ENCODE measurements around the gene ARL6IP5. TPM values are rescaled to one million over a fixed set of nuclear protein-coding genes. Genes with fewer than 3 reads are reported as not detected.

Gene ARL6IP5
- total and polyA plus RNA-seq, 2 donors: 60.8 to 156 TPM

DNA sequence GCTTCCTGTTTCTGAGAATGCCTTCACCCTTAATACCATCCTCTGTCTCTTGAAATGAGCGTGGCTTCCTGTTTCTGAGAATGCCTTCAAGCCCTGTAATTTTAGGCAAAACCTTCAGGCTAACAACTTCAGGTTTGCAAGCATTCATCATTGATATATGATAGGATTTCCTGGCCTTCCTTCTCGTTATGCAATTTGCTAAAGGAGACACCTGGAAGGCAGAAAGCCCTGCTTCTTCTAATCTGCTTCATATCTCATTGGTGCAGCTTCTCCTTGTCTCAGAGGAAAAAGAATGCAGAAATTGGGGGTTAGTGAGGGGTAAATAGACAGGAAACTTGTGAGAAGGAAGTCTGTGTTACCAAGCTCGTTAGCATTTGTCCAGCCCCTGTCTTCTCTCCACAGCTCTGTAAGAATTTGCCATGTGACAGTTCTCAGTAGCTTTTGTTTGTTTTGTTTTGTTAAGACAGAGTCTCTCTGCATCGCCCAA, 7.3 kb downstream of the ARL6IP5 start:
- 67% methylated on average over 4 of the region's 4 CpGs for WGBS
- DNase-seq (ENCODE audit: extremely low spot score): no peak
- Histone ChIP-seq H3K27ac (ENCODE audit: low read depth) (peak overlapping the region; percentile 69), H3K4me3 (ENCODE audit: low read depth, low read length) (no peak overlapping the region), H3K4me1 (ENCODE audit: insufficient read depth) (peaks cover 2% of the 10 kb centered on the region), H3K36me3 (ENCODE audit: insufficient read depth) (no peaks in the 10 kb centered on the region)

DNA sequence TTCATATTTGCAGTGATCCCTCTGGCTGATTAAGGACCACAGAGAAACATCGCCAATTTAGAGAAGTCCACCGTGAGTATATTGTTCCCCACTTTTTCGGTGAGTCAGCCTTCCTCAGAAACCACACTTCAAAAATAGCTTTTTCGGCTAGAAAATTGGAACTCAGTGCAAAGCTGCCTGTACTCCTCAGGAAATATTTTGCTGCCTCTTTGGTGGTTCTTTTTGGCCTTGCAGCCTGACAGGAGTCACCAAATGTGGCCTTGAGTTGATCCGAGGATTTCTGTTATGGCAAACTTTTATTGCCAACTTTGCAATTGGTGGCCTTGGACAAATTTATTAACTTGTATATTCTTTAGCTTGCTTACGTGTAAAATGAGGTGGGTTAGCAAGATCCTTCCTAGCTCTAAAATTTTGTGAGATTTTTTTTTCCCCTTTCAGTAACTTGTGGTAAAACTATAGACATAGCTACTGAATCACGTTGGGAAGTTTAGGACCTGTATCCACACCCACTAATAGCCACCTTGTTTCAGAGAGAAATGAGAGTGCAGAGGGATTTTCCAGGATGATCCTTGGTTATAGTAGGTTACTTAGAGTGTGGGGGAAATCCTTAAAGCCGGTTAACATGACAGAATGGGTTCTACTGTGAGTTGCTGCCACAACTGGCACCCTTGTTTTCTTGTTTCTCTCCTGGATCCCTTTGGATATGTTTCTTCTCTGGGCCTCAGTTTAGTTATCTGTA, 9.9 kb downstream of the ARL6IP5 start:
- Histone ChIP-seq H3K4me1 (ENCODE audit: insufficient read depth) (peaks cover 2% of the 10 kb centered on the region), H3K4me3 (ENCODE audit: low read depth, low read length) (no peak overlapping the region), H3K36me3 (ENCODE audit: insufficient read depth) (no peaks in the 10 kb centered on the region), H3K27ac (ENCODE audit: low read depth) (peak overlapping the region; percentile 52)
- DNase-seq (ENCODE audit: extremely low spot score): no peak
- 61% methylated on average over 8 of the region's 8 CpGs for WGBS

DNA sequence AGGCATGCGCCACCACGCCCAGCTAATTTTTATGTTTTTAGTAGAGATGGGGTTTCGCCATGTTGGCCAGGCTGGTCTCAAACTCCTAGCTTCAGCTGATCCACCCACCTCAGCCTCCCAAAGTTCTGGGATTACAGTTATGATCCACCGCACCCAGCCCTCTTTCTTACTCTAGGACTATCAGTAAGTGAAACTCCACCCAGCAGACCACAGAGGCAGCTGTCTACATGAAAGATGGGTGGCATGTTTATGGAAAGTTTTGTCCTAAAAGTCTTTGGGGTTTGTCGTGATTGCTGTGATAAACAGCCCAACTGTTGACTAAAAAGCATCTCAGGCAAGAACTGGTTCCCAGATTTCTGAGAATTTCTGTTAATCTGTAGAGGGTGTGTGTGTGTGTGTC, 10.9 kb downstream of the ARL6IP5 start:
- DNase-seq (ENCODE audit: extremely low spot score): no peak
- peaks cover under 1% of the 10 kb centered on the region for H3K4me1 ChIP-seq (ENCODE audit: insufficient read depth)
- no peaks in the 10 kb centered on the region for H3K36me3 ChIP-seq (ENCODE audit: insufficient read depth)
- no peak overlapping the region for H3K27ac ChIP-seq (ENCODE audit: low read depth)
- no peak overlapping the region for H3K4me3 ChIP-seq (ENCODE audit: low read depth, low read length)
- 76% methylated on average over 5 of the region's 5 CpGs for WGBS

DNA sequence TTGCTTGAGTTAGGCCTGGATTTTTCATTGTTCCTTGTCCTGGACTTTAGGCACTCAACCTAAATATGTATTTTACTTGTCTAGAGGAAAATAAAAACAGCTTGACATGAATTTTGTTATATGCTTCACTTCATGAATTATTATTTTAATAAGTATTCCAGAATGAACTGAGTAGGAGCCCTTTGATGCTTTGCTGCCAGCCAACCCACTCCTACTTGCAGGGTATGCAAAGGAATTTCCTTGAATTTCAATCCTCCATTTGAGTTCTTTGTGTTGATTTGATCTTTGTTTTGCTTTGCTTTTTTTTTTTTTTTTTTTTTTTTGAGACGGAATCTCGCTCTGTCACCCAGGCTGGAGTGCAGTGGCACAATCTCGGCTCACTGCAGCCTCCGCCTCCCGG, 11.6 kb downstream of the ARL6IP5 start:
- WGBS: 97% methylated on average over 4 of the region's 5 CpGs

DNA sequence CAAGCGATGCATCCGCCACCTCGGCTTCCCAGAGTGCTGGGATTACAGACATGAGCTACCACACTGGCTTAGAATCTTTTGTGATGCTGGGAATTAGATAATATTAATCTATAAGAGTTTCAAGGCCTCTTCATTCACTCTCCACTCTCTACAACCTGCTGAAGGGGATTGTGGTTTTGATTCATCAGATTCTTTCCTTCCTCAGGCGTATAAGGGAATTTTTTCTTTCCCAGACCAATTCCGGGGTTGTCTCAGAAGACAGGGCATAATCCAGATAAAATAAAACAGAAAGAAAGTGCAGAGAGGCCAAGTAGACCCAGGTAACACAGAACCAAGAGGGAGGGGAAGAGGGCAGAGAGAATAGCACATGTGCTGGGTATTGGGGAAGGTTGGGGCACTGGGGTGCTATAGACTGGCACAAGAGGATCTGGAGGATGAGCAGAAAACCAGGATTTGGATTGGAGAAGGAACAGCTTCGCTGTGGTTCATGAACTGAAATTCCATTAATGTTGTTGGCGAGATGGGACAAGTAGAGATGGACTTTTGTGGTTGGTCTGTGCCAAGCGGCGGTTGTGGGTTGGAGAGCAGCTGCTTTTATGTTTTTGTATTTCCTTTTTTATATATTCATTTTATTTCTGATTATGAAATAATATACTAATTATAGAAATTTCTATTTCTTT, 12.8 kb downstream of the ARL6IP5 start:
- H3K4me1 ChIP-seq (ENCODE audit: insufficient read depth): no peaks in the 10 kb centered on the region
- H3K36me3 ChIP-seq (ENCODE audit: insufficient read depth): peaks cover 2% of the 10 kb centered on the region
- DNase-seq (ENCODE audit: extremely low spot score): no peak
- no peak overlapping the region for H3K4me3 ChIP-seq (ENCODE audit: low read depth, low read length)
- 94% methylated on average over 9 of the region's 9 CpGs for WGBS
- H3K27ac ChIP-seq (ENCODE audit: low read depth): no peak overlapping the region

More for the DNA sequence above, 11.6 kb downstream of the ARL6IP5 start:
- no peaks in the 10 kb centered on the region for H3K4me1 ChIP-seq (ENCODE audit: insufficient read depth)
- no peak overlapping the region for H3K4me3 ChIP-seq (ENCODE audit: low read depth, low read length)
- H3K27ac ChIP-seq (ENCODE audit: low read depth): no peak overlapping the region
- H3K36me3 ChIP-seq (ENCODE audit: insufficient read depth): no peaks in the 10 kb centered on the region
- DNase-seq (ENCODE audit: extremely low spot score): no peak

DNA sequence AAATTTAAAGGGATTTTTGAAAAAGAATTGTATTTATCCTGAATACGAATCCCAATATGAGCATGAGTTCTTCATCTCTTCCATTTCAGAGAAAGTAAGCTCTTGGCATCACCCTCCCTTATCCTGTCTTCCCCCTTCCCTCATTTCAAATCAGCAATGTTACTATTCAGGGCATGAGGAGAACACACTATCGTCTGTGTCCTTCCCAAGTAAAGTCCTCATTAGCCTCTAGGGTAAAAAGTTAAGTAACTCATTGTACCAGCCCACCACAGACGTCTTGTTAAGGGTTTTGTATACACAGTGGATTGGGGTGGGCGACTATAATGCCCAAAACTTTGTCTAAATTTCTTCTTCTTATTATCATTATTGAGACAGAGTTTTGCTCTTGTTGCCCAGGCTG, 14.8 kb downstream of the ARL6IP5 start:
- DNase-seq (ENCODE audit: extremely low spot score): no peak
- no peak overlapping the region for H3K27ac ChIP-seq (ENCODE audit: low read depth)
- H3K4me3 ChIP-seq (ENCODE audit: low read depth, low read length): no peak overlapping the region
- no peaks in the 10 kb centered on the region for H3K4me1 ChIP-seq (ENCODE audit: insufficient read depth)
- peaks cover 2% of the 10 kb centered on the region for H3K36me3 ChIP-seq (ENCODE audit: insufficient read depth)
- WGBS: 89% methylated on average over 4 of the region's 4 CpGs

GRCh38 chr3:69102384-69102783, 17.6 kb downstream of the ARL6IP5 start:
- peaks cover 2% of the 10 kb centered on the region for H3K36me3 ChIP-seq (ENCODE audit: insufficient read depth)
- H3K27ac ChIP-seq (ENCODE audit: low read depth): no peak overlapping the region
- H3K4me1 ChIP-seq (ENCODE audit: insufficient read depth): no peaks in the 10 kb centered on the region
- no peak overlapping the region for H3K4me3 ChIP-seq (ENCODE audit: low read depth, low read length)
- no peak for DNase-seq (ENCODE audit: extremely low spot score)
- WGBS: 95% methylated on average over 4 of the region's 4 CpGs

DNA sequence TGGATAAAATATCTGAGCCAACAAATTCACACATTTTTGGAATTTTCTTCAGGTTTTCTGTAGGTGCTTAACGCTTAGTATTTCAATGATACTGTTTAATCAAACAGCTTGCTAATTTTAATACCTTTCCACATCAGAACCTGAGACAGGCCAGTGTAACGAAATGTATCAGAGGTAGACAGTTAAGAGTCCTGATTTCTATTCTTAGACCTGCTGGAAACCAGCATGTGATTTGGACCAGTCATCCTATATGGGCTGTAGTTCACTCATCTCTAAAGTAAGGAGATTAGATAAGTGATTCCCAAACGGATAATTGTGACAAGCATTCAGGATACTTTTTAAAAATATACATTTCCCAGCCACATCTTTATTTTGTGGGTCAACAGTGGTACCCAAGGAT, 18.4 kb downstream of the ARL6IP5 start:
- 83% methylated on average over 3 of the region's 3 CpGs for WGBS
- Histone ChIP-seq H3K36me3 (ENCODE audit: insufficient read depth) (peaks cover 2% of the 10 kb centered on the region), H3K27ac (ENCODE audit: low read depth) (no peak overlapping the region), H3K4me1 (ENCODE audit: insufficient read depth) (no peaks in the 10 kb centered on the region), H3K4me3 (ENCODE audit: low read depth, low read length) (no peak overlapping the region)
- no peak for DNase-seq (ENCODE audit: extremely low spot score)

GRCh38 chr3:69104586-69104985, 19.8 kb downstream of the ARL6IP5 start:
- WGBS: 81% methylated on average over 8 of the region's 8 CpGs
- DNase-seq (ENCODE audit: extremely low spot score): no peak
- no peaks in the 10 kb centered on the region for H3K4me1 ChIP-seq (ENCODE audit: insufficient read depth)
- H3K4me3 ChIP-seq (ENCODE audit: low read depth, low read length): no peak overlapping the region
- H3K27ac ChIP-seq (ENCODE audit: low read depth): no peak overlapping the region
- peaks cover 2% of the 10 kb centered on the region for H3K36me3 ChIP-seq (ENCODE audit: insufficient read depth)

GRCh38 chr3:69105320-69105719, 20.6 kb downstream of the ARL6IP5 start:
- no peak for DNase-seq (ENCODE audit: extremely low spot score)
- H3K4me3 ChIP-seq (ENCODE audit: low read depth, low read length): no peak overlapping the region
- H3K36me3 ChIP-seq (ENCODE audit: insufficient read depth): peaks cover 2% of the 10 kb centered on the region
- H3K4me1 ChIP-seq (ENCODE audit: insufficient read depth): no peaks in the 10 kb centered on the region
- WGBS: 44% methylated on average over 3 of the region's 3 CpGs
- no peak overlapping the region for H3K27ac ChIP-seq (ENCODE audit: low read depth)

GRCh38 chr3:69107841-69108240, 23.1 kb downstream of the ARL6IP5 start:
- WGBS: 68% methylated on average over 5 of the region's 5 CpGs
- H3K36me3 ChIP-seq (ENCODE audit: insufficient read depth): no peaks in the 10 kb centered on the region
- no peak overlapping the region for H3K4me3 ChIP-seq (ENCODE audit: low read depth, low read length)
- no peak overlapping the region for H3K27ac ChIP-seq (ENCODE audit: low read depth)
- DNase-seq (ENCODE audit: extremely low spot score): no peak
- no peaks in the 10 kb centered on the region for H3K4me1 ChIP-seq (ENCODE audit: insufficient read depth)

- no peak for DNase-seq (ENCODE audit: extremely low spot score)
- Histone ChIP-seq H3K27ac (ENCODE audit: low read depth) (no peak overlapping the region), H3K36me3 (ENCODE audit: insufficient read depth) (no peaks in the 10 kb centered on the region), H3K4me3 (ENCODE audit: low read depth, low read length) (no peak overlapping the region), H3K4me1 (ENCODE audit: insufficient read depth) (no peaks in the 10 kb centered on the region)
- WGBS: 74% methylated on average over 5 of the region's 5 CpGs
Measured at GRCh38 chr3:69108811-69109210, 24.1 kb downstream of the ARL6IP5 start.

GRCh38 chr3:69110941-69111546, 26.3 kb downstream of the ARL6IP5 start:
- no peak for DNase-seq (ENCODE audit: extremely low spot score)
- Histone ChIP-seq H3K27ac (ENCODE audit: low read depth) (no peak overlapping the region), H3K36me3 (ENCODE audit: insufficient read depth) (no peaks in the 10 kb centered on the region), H3K4me3 (ENCODE audit: low read depth, low read length) (no peak overlapping the region), H3K4me1 (ENCODE audit: insufficient read depth) (no peaks in the 10 kb centered on the region)
- WGBS: 78% methylated on average over 1 of the region's 1 CpG

DNA sequence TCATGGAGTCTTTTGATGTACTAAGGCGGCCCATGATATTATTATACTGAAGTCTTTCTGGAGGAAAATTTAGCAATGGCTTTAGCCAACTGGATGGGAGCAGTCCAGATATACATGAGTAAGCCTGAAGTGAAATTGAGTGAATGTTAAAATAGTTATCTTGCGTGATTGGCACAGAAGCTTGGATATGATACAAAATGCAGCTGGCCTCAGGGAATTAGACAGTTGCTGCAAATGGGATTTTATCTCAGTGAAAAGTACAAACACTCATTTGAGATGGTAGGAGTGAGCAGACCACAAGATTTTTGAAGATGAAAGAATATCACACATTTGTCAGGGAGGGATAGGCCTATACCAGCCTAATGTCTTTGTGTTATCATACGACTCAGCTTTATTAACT, 28.8 kb downstream of the ARL6IP5 start:
- H3K4me3 ChIP-seq (ENCODE audit: low read depth, low read length): no peak overlapping the region
- 76% methylated on average over 3 of the region's 3 CpGs for WGBS
- H3K27ac ChIP-seq (ENCODE audit: low read depth): no peak overlapping the region
- DNase-seq (ENCODE audit: extremely low spot score): no peak
- no peaks in the 10 kb centered on the region for H3K36me3 ChIP-seq (ENCODE audit: insufficient read depth)
- H3K4me1 ChIP-seq (ENCODE audit: insufficient read depth): no peaks in the 10 kb centered on the region
